T-helper 1 cell (primary cell): ENCODE measurements around the gene FOXP1.

Source experiments
- DNase-seq, 5 donors: peaks; one replicate each; pipeline ENCODE4 v3.0.0-alpha.2; 2012 to 2020

Gene FOXP1

DNA sequence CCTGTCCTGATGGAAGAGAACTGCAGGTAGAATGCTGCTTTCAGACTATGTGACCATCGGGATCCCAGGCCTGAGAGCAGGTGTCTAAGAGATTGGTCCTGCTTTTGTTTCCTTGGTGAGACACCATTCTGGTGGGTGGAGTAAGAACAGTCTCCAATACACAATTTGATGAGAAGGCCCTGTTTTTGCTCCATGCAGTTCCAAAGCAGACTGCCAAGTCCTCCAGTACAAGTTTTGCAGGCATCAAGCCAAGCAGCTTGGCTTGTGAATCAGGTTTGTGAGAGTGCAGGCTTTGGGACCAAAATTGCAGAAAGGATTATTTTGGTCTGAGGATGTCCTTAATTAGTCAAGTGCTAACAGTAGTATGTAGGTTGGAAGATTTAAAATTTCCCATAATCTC is 381.6 kb downstream of the FOXP1 start:
- no peak for DNase-seq

- DNase-seq, result no peak
These were observed 385.5 kb downstream of the FOXP1 start for GRCh38 chr3:71197841-71198565.

- DNase-seq, result no peak
These were observed 388.0 kb downstream of the FOXP1 start for GRCh38 chr3:71195492-71195891.

- no peak for DNase-seq
These were observed 388.7 kb downstream of the FOXP1 start for GRCh38 chr3:71194785-71195184.

GRCh38 chr3:71191031-71191482 is 392.5 kb downstream of the FOXP1 start:
- DNase-seq, result no peak

DNA sequence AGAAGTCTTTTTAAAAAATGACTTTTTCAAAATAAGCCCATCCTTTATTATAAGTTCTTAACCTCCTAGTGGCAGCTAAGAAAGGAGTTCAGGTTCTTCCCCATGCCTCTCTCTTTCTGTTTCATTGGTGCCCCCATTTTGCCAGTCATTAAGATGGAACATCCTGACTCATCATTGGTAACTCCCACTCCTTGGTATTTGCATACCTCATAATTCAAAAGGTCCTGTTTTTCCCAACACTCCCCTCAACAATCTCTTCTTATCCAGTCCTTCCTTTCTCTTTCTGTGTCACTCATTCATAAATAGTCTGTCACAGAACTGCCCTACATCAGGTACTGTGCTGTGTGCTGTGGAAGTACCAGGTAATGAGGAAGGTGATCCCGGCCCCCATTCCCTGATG is 394.0 kb downstream of the FOXP1 start:
- DNase-seq, result no peak

DNA sequence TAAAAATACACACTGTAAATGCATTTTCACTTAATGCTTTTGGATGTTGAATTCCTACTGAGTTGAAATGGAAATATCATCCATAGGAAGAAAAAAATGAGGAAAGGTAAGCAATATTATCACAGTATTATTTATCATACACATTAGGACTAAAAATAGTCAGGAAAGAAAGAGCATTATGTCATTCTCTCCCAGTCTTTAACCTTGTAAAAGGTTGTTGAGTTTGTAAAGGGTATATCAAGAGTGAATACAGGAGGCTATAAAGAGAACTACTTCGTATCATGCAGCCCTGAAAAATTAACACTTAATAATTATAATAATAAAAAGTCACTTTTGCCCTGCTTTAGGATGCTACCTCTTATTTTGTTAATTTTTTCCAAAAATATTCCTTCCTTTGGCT is 395.8 kb downstream of the FOXP1 start:
- no peak for DNase-seq

DNA sequence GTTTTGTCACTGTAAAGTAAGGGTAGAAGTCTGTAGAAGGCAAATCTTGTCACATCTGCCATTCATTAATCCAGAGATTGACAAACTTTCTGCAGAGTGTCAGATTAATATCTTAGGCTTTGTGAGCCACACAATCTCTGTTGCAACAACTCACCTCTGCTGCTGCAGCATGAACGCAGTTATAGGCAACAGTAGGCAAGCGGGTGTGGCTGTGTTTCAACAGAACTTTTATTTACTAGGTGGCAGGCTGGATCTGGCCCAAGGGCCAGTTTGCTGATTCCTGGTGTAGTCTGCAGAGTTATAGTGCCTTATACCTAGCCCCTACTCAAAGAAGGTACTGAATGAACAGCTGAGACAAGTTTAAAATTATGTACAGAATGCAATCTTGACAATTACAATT is 396.7 kb downstream of the FOXP1 start:
- DNase-seq, result no peak

DNA sequence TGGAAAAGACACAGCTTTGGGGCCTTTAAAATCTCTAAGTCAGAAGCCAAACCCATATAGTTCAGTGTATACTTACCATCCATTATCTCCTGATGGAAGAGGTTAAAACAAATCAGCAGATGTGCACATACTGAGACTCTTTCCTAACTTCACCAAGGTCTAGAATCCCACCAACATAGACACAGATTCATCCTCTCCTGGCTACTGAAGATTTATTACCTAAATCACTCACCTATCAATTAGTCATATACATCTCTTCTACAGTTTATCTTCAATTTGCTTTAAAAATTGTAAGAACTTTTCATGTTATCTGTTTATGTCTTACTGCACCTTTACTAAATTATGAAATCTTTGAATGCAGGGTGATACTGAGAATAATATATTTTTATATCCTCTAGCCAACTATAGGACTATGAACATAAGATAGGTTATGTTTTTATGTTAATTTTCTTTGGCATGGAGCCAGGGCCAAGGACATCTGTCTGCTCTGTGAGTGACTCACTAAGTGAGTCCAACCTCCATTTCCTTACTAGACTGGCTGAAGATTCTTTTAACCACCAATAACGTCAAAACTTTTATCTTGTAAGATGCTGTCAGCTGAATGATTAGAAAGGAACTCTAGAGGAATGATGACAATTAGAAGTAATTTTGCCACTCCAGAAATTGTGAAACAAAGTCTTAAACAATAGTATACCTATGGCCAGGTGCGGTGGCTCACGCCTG is 397.6 kb downstream of the FOXP1 start:
- DNase-seq, result peak in 2 of 5 donors; percentile 5 to 20

- DNase-seq, result no peak
These were observed 399.3 kb downstream of the FOXP1 start for GRCh38 chr3:71184252-71184651.

DNA sequence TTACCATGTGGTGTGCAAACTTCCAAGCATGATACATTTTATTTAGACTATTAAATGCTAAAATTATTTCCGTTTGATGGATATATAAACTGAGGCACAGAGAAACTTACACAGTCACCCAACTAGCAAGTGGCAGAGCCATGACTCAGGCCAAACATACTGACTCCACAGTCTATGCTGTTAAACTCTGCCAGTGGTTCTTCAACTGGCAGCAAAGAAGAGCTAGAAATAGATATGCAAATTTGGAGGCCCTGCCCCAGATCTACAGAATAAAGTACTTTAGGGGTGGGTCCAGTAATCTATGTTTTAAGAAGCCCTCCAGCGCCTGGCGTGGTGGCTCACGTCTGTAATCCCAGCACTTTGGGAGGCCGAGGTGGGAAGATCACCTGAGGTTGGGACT is 400.0 kb downstream of the FOXP1 start:
- no peak for DNase-seq

DNA sequence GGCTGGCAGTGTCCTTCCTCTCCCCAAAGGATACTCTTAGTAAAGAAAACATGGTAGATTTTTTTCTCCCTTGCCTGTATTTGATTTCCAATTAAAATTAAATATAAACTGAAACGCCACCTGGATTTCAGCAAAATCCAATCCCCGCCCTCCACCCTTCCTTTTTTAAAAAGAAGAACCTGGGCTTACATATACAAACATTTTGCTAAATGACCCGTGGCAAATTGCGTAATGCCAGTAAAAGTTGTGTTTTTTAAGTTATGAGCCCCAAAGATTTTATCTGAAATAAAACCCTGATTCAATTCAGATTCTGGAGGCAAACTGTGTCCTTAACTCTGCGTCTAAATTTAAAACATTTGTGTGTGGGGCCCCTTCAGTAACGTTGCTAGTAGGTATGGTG is 403.0 kb downstream of the FOXP1 start:
- DNase-seq, result no peak

- DNase-seq, result no peak
These were observed 406.2 kb downstream of the FOXP1 start for GRCh38 chr3:71177375-71177774.

GRCh38 chr3:71176366-71176765 is 407.2 kb downstream of the FOXP1 start:
- no peak for DNase-seq

DNA sequence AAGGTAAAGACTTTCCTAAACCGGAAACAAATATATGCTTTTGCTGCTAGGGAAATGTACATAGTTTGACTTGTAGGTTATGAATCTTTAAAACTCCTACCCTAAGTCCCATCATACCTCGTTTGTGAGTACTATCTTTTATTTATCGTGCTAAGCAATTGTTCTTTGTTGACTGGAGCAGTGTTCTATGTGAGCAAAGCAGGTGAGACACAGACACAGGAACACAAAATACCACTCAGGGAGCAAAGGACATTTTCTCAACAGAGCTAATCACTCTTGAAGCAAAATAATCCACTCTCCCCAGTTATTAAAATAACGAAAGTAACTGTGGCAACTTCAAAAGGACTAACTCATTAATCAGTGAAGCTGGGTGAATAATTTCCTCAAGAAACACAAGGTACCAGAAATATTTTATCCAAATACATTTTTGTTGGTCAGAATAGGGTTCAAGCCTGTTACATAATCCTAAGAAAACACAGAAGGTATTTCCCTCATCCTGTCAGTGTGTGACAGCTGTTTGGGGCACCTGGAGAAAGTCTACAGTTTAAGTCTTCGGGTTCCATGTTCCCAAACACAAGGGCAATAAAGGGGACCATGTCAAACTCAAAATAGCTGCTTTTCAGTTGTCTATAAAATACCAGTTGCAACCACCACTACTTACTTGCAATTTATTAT is 407.7 kb downstream of the FOXP1 start:
- DNase-seq, result no peak

DNA sequence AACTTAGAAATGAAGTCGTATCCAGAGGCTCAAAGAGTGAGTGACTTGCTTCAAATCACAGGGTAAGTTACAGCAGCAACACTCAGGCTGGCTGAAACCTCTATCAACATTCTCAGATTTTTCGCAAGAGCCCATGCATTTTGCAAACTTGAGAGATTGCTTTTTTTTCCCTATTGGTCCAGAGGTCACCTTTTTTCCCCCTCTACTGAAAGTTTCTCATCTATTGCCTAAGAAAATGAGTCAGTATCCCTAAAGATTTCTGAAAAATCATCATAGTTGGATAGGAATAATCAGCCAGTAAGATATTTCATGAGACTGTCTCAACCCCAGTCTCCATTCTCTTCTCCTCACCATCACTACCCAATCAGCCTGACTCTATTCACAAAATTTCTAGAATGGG is 410.6 kb downstream of the FOXP1 start:
- DNase-seq, result no peak

DNA sequence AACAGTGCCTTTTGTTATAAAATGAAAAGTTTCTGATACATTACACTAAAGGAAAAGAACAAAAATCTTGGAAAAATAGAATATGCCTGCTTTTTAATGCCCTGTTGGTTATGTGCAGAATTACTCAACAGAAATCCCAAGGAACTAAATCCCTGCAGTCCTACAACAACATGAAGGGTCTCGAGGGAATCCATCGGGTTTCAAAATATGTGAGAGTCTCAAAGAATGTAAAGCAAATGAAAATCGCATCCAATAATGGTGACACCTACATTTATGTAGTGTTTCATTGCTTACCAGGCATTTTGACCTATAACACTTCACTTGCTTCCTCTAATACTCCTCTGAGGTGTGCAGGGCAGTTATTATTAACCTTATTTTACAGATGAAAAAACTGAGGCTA is 411.3 kb downstream of the FOXP1 start:
- no peak for DNase-seq

DNA sequence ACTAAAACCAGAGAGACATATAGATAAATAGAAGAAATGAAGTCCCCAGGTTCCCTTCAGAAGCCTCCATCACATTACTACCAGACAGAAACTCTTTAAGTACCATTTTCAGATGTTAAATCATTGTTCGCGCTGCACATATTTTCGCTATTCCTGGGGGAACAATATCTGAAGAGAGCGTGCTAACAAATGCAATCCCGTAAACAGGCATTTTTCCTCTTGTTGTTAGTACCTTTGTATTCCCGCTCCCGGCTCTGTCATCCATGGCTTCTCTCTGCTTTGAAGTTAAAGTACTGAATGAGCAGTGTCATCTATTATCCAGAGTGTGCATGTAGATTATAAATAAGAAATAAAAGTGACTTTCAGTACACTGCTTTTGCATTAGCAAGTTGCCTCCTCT is 412.3 kb downstream of the FOXP1 start:
- DNase-seq, result no peak

DNA sequence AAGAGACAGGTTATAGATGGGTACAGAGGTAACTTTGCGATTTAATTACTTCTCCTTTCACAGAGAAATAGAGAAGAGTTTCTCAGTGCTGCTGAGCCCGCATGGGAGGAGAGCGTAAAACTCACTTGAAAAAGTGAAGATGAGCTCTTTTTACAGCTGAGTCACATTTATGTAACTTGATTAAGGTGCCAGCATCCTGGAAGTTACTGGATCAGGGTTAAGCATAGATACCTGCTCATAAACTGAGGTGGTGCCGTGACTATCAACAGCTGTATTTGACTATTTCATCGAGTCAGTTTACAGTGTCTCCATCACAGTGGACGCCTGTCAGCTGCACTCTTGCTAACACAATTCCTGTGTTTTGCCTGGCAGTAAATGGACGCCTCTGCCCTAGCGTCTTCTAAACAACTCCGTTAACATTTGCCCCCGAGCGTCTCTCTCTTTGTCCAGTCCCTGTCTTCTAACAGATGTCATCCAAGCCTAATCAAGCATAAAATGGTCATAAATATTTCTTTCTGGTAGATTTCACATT is 414.6 kb downstream of the FOXP1 start:
- DNase-seq, result no peak

DNA sequence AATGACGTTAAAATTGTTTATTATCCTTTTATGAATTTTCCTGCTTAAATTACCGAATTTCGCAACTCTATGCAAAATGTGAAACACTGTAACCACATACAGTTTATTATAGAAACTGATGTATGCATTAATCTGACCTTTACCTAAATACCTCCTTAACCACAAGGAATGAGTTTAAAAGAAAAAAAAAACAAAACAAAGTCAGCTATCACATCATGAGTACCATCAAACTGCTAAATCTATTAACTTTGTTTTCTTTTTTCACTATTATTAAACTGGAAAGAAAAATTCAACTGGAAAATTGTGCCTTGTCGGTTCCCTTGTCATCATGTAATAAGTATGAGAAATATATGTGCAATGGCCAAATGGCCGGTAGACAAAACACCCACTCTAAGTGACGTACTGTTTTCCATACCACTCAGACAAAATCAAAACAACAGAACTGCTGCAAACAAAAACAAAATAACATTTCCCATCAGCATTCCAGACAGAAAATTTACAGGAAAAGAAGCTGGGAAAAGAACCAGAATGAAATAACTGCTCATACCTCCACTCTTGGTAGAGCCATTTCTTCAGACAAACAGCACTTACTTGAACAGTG is 415.3 kb downstream of the FOXP1 start:
- DNase-seq, result no peak

DNA sequence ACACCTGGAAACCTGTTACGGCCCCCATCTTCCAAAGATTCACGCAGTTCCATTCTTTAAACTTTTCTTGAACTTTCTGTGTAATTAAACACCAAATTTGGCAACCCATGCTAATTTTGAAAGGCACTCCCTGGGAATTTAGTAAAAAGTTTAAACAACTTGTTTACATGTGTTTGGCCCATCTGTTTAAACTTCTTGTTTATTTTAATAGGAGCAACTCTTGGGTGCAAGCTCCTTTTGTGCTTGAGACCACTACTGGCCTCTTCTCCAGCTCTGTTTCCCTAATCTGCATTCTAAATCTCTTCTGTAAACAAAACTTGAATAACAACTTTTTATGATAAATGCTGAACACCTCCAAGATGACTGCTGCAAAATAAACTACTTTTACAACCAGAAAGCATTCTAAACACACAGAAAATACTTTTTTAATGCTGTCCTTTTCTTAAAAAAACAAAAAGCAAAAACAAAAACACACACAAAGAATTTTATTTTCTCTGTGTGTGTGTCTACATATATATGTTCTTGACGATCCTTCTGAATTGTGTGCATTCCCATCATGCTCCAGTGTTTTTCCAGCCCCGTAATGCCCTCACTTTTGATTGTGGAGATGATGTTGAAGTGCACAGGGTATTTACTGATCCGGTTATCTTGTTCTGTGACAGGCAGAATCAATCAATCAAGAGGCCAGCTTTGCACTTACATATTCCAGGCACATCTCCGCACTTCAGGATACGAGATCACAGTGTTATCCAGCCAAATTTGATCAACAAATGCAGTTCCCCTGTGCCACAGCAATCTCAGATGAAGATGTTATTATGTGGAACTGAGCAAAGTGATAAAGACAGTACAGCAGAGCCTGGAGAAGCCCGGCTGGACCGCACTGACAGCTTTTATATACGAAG is 416.9 kb downstream of the FOXP1 start:
- no peak for DNase-seq

- no peak for DNase-seq
These were observed 418.6 kb downstream of the FOXP1 start for GRCh38 chr3:71164881-71165280.
